Erythroblast (primary cell): Measurements from ENCODE around the gene IMMP2L.

Source experiments
- GATA1 ChIP-seq: IDR thresholded peaks from 2 replicates; pipeline ENCODE4 v1.6.1; 2011; ENCODE audit warnings: low read depth, mild to moderate bottlenecking, control low read depth, low read length, moderate library complexity
- POLR2A ChIP-seq: IDR thresholded peaks from 2 replicates; pipeline ENCODE4 v1.6.1; 2011; ENCODE audit warnings: mild to moderate bottlenecking, low read length

- TF ChIP-seq POLR2A, result no peak
- TF ChIP-seq GATA1, result no peak
Observed at GRCh38 chr7:111401516-111401915, 160.8 kb downstream of the IMMP2L start.
